Bronchial epithelial cell (primary cell): ENCODE measurements around the gene TMCO4. TPM values are rescaled to one million over a fixed set of nuclear protein-coding genes. Genes with fewer than 3 reads are reported as not detected.
A peak's percentile ranks its signal among the peaks of the same experiment; 100 is the strongest.

Experiments used
- DNase-seq: peaks from one replicate; pipeline ENCODE4 v3.0.0-alpha.2; 2010; ENCODE audit warnings: low read depth
- FAIRE-seq: peaks from 2 replicates; lab custom pipeline; 2011; peaks lifted over from hg19 to GRCh38; lab: Jason Lieb, UNC
- H3K27me3 ChIP-seq: 2 replicates; pipeline ENCODE4 v1.5.1; 2011; ENCODE audit warnings: low read length; ENCODE audit not compliant: control insufficient read depth, insufficient read depth
- H3K36me3 ChIP-seq: 2 replicates; pipeline ENCODE4 v1.5.1; 2011; ENCODE audit warnings: low read length; ENCODE audit not compliant: control insufficient read depth, insufficient read depth
- H3K4me3 ChIP-seq: 2 replicates; pipeline ENCODE4 v1.5.1; 2011; ENCODE audit warnings: mild to moderate bottlenecking, low read depth, low read length, control low read depth
- CTCF ChIP-seq: IDR thresholded peaks from 2 replicates; pipeline ENCODE4 v1.5.1; 2011; ENCODE audit warnings: mild to moderate bottlenecking, moderate library complexity, low read length, control low read depth, inconsistent platforms; ENCODE audit not compliant: insufficient read depth, severe bottlenecking
- total RNA-seq: library from RNA; depleted of rRNA; stranded (reverse); fragments of >200 nt; gene quantifications from 2 replicates; pipeline ENCODE4 v1.2.1, GENCODE V29; 2014

The TMCO4 gene
- total RNA-seq, 1 donor from 2014 or later, result 2.6 TPM

GRCh38 chr1:19706136-19706535 lies 93.6 kb downstream of the TMCO4 start:
- no peaks in the 10 kb centered on the region for H3K36me3 ChIP-seq
- H3K4me3 ChIP-seq, result no peak overlapping the region
- FAIRE-seq, result no peak
- no peak for TF ChIP-seq CTCF
- no peaks in the 10 kb centered on the region for H3K27me3 ChIP-seq
- DNase-seq, result no peak

- no peak for TF ChIP-seq CTCF
- Histone ChIP-seq H3K27me3 (no peaks in the 10 kb centered on the region), H3K4me3 (no peak overlapping the region), H3K36me3 (no peaks in the 10 kb centered on the region)
- FAIRE-seq (no peak), DNase-seq (no peak)
These were observed 94.3 kb downstream of the TMCO4 start for GRCh38 chr1:19705464-19705863.

GRCh38 chr1:19704247-19705113 lies 95.2 kb downstream of the TMCO4 start:
- TF ChIP-seq CTCF, result peak; percentile 95

GRCh38 chr1:19703280-19703679 lies 96.4 kb downstream of the TMCO4 start:
- Histone ChIP-seq H3K27me3 (no peaks in the 10 kb centered on the region), H3K36me3 (no peaks in the 10 kb centered on the region), H3K4me3 (no peak overlapping the region)
- DNase-seq, result no peak
- TF ChIP-seq CTCF, result no peak
- no peak for FAIRE-seq

More at GRCh38 chr1:19704247-19705113, 95.2 kb downstream of the TMCO4 start:
- H3K27me3 ChIP-seq, result no peaks in the 10 kb centered on the region
- no peaks in the 10 kb centered on the region for H3K36me3 ChIP-seq
- no peak overlapping the region for H3K4me3 ChIP-seq
- peak; percentile 47 for DNase-seq
- no peak for FAIRE-seq

GRCh38 chr1:19700079-19700777 lies 99.5 kb downstream of the TMCO4 start:
- TF ChIP-seq CTCF, result no peak
- DNase-seq (no peak), FAIRE-seq (no peak)
- Histone ChIP-seq H3K36me3 (no peaks in the 10 kb centered on the region), H3K27me3 (no peaks in the 10 kb centered on the region), H3K4me3 (no peak overlapping the region)
